Keratinocyte (primary cell): ENCODE data around the gene ERCC6L2. TPM values are rescaled to one million over a fixed set of nuclear protein-coding genes. Genes with fewer than 3 reads are reported as not detected.

Source experiments
- DNase-seq: peaks from one replicate; pipeline ENCODE4 v3.0.0-alpha.2; 2011; ENCODE audit warnings: low read depth, missing footprints, low spot score
- FAIRE-seq: peaks from 2 replicates; lab custom pipeline; 2011; peaks lifted over from hg19 to GRCh38; lab: Jason Lieb, UNC
- H2AFZ ChIP-seq: 2 replicates; pipeline ENCODE4 v1.6.0; 2012; ENCODE audit warnings: low read length, control low read depth, inconsistent platforms; ENCODE audit not compliant: control insufficient read depth
- H3K27ac ChIP-seq: 2 replicates; pipeline ENCODE4 v1.5.1; 2011; ENCODE audit warnings: low read length; ENCODE audit not compliant: control insufficient read depth, insufficient read depth
- H3K27me3 ChIP-seq: 3 replicates; pipeline ENCODE4 v1.6.0; 2011; ENCODE audit warnings: low read length; ENCODE audit not compliant: control insufficient read depth, insufficient read depth; ENCODE audit errors: extremely low read depth
- H3K36me3 ChIP-seq, 2 experiments: 2 replicates in 1 of 2; 3 replicates in 1 of 2; pipeline ENCODE4 v1.5.1; 2011; ENCODE audit warnings: low read length in 2 of 2, mild to moderate bottlenecking in 1 of 2; ENCODE audit not compliant: control insufficient read depth in 2 of 2, insufficient read depth in 2 of 2; ENCODE audit errors: extremely low read depth in 1 of 2
- H3K4me1 ChIP-seq: 3 replicates; pipeline ENCODE4 v1.5.1; 2011; ENCODE audit warnings: low read length; ENCODE audit not compliant: control insufficient read depth, insufficient read depth; ENCODE audit errors: extremely low read depth
- H3K4me2 ChIP-seq: 3 replicates; pipeline ENCODE4 v1.6.0; 2011; ENCODE audit warnings: low read depth, low read length; ENCODE audit not compliant: control insufficient read depth, insufficient read depth; ENCODE audit errors: extremely low read depth
- H3K4me3 ChIP-seq, 3 experiments: fragments of 200-600 bp in 1 of 3; sonication (generic) in 1 of 3; 2 replicates in 2 of 3; 3 replicates in 1 of 3; pipeline ENCODE4 v1.5.1; 2011 to 2016; ENCODE audit warnings: low read length in 3 of 3, mild to moderate bottlenecking in 3 of 3, control low read depth in 2 of 3, inconsistent platforms in 1 of 3, low read depth in 1 of 3, mixed read lengths in 1 of 3, mixed run types in 1 of 3, moderate library complexity in 1 of 3; ENCODE audit not compliant: control insufficient read depth in 2 of 3, insufficient read depth in 2 of 3; ENCODE audit errors: extremely low read depth in 1 of 3
- H3K79me2 ChIP-seq: 2 replicates; pipeline ENCODE4 v1.6.0; 2012; ENCODE audit warnings: low read length; ENCODE audit not compliant: control insufficient read depth, insufficient read depth
- H3K9ac ChIP-seq: 3 replicates; pipeline ENCODE4 v1.6.0; 2011; ENCODE audit warnings: low read length; ENCODE audit not compliant: control insufficient read depth, insufficient read depth; ENCODE audit errors: extremely low read depth
- H3K9me1 ChIP-seq: 3 replicates; pipeline ENCODE4 v1.6.0; 2011; ENCODE audit warnings: low read length; ENCODE audit not compliant: control insufficient read depth, insufficient read depth; ENCODE audit errors: extremely low read depth
- H3K9me3 ChIP-seq: 2 replicates; pipeline ENCODE4 v1.5.1; 2012; ENCODE audit warnings: low read depth, low read length; ENCODE audit not compliant: control insufficient read depth
- H4K20me1 ChIP-seq: 3 replicates; pipeline ENCODE4 v1.6.0; 2011; ENCODE audit warnings: low read length; ENCODE audit not compliant: control insufficient read depth, insufficient read depth; ENCODE audit errors: extremely low read depth
- EZH2 ChIP-seq: IDR thresholded peaks from one replicate; pipeline ENCODE4 v1.6.1; 2012; ENCODE audit warnings: inconsistent platforms, mild to moderate bottlenecking, low read length, moderate library complexity
- dilution Hi-C: fragments of 300-500 bp; cut with MboI; formaldehyde crosslinking; loops from one replicate; pipeline ENCODE4 v1.7.0; 2020; ENCODE audit warnings: low sequenced_read_pairs; ENCODE audit not compliant: extremely low pct_ligation_motif_present
- polyA plus RNA-seq, 5 experiments: library from polyadenylated mRNA; depleted of rRNA in 3 of 5; stranded (reverse) in 3 of 5; stranded (forward) in 1 of 5; unstranded in 1 of 5; fragments of >200 nt; gene quantifications; 1 replicate in 1 of 5; 2 replicates in 3 of 5; 3 replicates in 1 of 5; pipeline versions ENCODE4 v1.2.1 to v1.2.3, GENCODE V29; 2011 to 2012; ENCODE audit warnings: missing spikeins in 2 of 5, low read depth in 1 of 5, low replicate concordance in 1 of 5
- TF ChIP-seq, protein P1 (sequence below), 3 experiments: IDR thresholded peaks in 1 of 3; conservative IDR thresholded peaks in 1 of 3; optimal IDR thresholded peaks in 1 of 3; 2 replicates in 2 of 3; 3 replicates in 1 of 3; pipeline versions ENCODE3 to v1.5.1; 2011; ENCODE audit warnings: low read length in 3 of 3, mild to moderate bottlenecking in 3 of 3, moderate library complexity in 2 of 3, control low read depth in 1 of 3, inconsistent platforms in 1 of 3; ENCODE audit not compliant: insufficient read depth in 2 of 3; ENCODE audit errors: extremely low read depth in 1 of 3

The ERCC6L2 gene
- polyA plus RNA-seq, 1 donor (not counting 4 experiments of a cell fraction or from before 2014, with no cell fraction given): 15.4 TPM

DNA sequence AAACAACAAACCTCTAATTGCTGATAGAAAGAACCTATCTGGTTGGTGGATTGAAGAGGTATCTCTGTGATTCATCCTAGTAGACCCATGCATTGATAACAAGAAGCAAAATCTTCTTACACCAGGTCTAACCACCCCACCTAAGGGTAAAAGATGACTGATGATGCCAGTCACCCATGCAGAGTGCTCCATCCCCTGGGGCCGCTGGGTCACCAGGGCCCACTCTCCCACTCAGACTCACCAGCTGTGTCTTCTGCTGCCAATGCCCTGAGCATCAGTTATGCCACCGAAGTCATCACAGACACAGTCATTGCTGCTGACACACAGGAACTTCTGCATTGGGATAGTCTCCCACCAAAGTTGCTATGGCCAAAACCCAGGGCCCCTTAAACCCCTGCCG lies 44.7 kb upstream of the ERCC6L2 start:
- Histone ChIP-seq H3K9me3 (no peaks in the 10 kb centered on the region), H3K36me3 (no peaks in the 10 kb centered on the region), H3K27me3 (no peaks in the 10 kb centered on the region), H4K20me1 (no peaks in the 10 kb centered on the region), H3K4me1 (no peaks in the 10 kb centered on the region), H3K9me1 (no peaks in the 10 kb centered on the region), H3K4me3 (no peak overlapping the region), H3K4me2 (no peak overlapping the region), H3K79me2 (no peaks in the 10 kb centered on the region), H3K27ac (no peak overlapping the region), H2AFZ (no peak overlapping the region), H3K9ac (no peak overlapping the region)
- DNase-seq (no peak), FAIRE-seq (no peak)
- TF ChIP-seq, protein P1, sequence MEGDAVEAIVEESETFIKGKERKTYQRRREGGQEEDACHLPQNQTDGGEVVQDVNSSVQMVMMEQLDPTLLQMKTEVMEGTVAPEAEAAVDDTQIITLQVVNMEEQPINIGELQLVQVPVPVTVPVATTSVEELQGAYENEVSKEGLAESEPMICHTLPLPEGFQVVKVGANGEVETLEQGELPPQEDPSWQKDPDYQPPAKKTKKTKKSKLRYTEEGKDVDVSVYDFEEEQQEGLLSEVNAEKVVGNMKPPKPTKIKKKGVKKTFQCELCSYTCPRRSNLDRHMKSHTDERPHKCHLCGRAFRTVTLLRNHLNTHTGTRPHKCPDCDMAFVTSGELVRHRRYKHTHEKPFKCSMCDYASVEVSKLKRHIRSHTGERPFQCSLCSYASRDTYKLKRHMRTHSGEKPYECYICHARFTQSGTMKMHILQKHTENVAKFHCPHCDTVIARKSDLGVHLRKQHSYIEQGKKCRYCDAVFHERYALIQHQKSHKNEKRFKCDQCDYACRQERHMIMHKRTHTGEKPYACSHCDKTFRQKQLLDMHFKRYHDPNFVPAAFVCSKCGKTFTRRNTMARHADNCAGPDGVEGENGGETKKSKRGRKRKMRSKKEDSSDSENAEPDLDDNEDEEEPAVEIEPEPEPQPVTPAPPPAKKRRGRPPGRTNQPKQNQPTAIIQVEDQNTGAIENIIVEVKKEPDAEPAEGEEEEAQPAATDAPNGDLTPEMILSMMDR (optimal IDR thresholded peaks at IDR 0.05 in 1 of 3, IDR thresholded peaks at IDR 0.05 in 1 of 3, conservative IDR thresholded peaks at IDR 0.05 in 1 of 3; ENCODE audit: extremely low read depth in 1 of 3, insufficient read depth in 2 of 3, low read length in 3 of 3): no peak
- no peak for TF ChIP-seq EZH2
- dilution Hi-C loops: no loop called here

GRCh38 chr9:95831810-95832209 lies 43.7 kb upstream of the ERCC6L2 start:
- Histone ChIP-seq H3K36me3 (no peaks in the 10 kb centered on the region), H4K20me1 (no peaks in the 10 kb centered on the region), H3K27me3 (no peaks in the 10 kb centered on the region), H3K79me2 (no peaks in the 10 kb centered on the region), H3K4me1 (no peaks in the 10 kb centered on the region), H3K4me2 (no peak overlapping the region), H3K27ac (no peak overlapping the region), H3K9me3 (no peaks in the 10 kb centered on the region), H3K4me3 (no peak overlapping the region), H2AFZ (no peak overlapping the region), H3K9me1 (no peaks in the 10 kb centered on the region), H3K9ac (no peak overlapping the region)
- FAIRE-seq (no peak), DNase-seq (no peak)
- TF ChIP-seq, protein P1 (optimal IDR thresholded peaks at IDR 0.05 in 1 of 3, IDR thresholded peaks at IDR 0.05 in 1 of 3, conservative IDR thresholded peaks at IDR 0.05 in 1 of 3; ENCODE audit: extremely low read depth in 1 of 3, insufficient read depth in 2 of 3, low read length in 3 of 3): no peak
- TF ChIP-seq EZH2: no peak
- dilution Hi-C loops: no loop called here
